GM23338 (cell line): ENCODE data around the gene GPR3. TPM values are rescaled to one million over a fixed set of nuclear protein-coding genes. Genes with fewer than 3 reads are reported as not detected.

Experiments used
- POLR2AphosphoS5 ChIP-seq: IDR thresholded peaks from 2 replicates; pipeline ENCODE4 v1.6.1; 2016; ENCODE audit warnings: antibody characterized with exemption, low read depth
- polyA plus RNA-seq: library from polyadenylated mRNA; unstranded; fragments of >200 nt; fragmentation: Nextera tagmentation; extraction: Ambion mirVana; gene quantifications from 2 replicates; pipeline ENCODE4 v1.2.1, GENCODE V29; 2016
- total RNA-seq: library from RNA; depleted of rRNA; stranded (reverse); fragments of >200 nt; shearing (Covaris generic); gene quantifications from 2 replicates; pipeline ENCODE4 v1.2.3, GENCODE V29; 2014; rRNA removed
- TF ChIP-seq, protein P1 (sequence below): fragments of 250-450 bp; sonication (Bioruptor Pico); IDR thresholded peaks from 2 replicates; pipeline ENCODE4 v1.5.0; 2020; ENCODE audit warnings: mild to moderate bottlenecking, moderate library complexity

The GPR3 gene
- total and polyA plus RNA-seq, 2 experiments from 2014 or later = 5.9 to 9.1 TPM

DNA sequence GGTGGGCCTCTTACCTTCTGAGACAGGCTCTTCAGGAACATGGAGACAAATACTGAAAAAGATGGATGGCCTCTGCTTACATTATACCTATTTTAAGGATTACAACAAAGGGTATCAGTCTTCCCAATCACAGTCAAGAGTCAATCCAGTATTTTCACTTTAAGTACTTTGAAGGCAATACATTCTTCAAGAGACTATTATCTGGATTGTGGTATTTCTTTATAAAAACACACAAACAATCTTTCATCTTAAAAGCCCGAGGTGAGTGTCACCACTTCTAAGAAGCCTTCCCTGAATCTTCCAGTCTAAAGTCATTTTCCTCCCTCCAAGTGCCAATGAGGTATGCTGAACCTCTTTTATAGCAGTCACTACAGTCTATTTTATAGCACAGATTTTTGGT lies 52.2 kb downstream of the GPR3 start (continued):
- TF ChIP-seq, protein P1, sequence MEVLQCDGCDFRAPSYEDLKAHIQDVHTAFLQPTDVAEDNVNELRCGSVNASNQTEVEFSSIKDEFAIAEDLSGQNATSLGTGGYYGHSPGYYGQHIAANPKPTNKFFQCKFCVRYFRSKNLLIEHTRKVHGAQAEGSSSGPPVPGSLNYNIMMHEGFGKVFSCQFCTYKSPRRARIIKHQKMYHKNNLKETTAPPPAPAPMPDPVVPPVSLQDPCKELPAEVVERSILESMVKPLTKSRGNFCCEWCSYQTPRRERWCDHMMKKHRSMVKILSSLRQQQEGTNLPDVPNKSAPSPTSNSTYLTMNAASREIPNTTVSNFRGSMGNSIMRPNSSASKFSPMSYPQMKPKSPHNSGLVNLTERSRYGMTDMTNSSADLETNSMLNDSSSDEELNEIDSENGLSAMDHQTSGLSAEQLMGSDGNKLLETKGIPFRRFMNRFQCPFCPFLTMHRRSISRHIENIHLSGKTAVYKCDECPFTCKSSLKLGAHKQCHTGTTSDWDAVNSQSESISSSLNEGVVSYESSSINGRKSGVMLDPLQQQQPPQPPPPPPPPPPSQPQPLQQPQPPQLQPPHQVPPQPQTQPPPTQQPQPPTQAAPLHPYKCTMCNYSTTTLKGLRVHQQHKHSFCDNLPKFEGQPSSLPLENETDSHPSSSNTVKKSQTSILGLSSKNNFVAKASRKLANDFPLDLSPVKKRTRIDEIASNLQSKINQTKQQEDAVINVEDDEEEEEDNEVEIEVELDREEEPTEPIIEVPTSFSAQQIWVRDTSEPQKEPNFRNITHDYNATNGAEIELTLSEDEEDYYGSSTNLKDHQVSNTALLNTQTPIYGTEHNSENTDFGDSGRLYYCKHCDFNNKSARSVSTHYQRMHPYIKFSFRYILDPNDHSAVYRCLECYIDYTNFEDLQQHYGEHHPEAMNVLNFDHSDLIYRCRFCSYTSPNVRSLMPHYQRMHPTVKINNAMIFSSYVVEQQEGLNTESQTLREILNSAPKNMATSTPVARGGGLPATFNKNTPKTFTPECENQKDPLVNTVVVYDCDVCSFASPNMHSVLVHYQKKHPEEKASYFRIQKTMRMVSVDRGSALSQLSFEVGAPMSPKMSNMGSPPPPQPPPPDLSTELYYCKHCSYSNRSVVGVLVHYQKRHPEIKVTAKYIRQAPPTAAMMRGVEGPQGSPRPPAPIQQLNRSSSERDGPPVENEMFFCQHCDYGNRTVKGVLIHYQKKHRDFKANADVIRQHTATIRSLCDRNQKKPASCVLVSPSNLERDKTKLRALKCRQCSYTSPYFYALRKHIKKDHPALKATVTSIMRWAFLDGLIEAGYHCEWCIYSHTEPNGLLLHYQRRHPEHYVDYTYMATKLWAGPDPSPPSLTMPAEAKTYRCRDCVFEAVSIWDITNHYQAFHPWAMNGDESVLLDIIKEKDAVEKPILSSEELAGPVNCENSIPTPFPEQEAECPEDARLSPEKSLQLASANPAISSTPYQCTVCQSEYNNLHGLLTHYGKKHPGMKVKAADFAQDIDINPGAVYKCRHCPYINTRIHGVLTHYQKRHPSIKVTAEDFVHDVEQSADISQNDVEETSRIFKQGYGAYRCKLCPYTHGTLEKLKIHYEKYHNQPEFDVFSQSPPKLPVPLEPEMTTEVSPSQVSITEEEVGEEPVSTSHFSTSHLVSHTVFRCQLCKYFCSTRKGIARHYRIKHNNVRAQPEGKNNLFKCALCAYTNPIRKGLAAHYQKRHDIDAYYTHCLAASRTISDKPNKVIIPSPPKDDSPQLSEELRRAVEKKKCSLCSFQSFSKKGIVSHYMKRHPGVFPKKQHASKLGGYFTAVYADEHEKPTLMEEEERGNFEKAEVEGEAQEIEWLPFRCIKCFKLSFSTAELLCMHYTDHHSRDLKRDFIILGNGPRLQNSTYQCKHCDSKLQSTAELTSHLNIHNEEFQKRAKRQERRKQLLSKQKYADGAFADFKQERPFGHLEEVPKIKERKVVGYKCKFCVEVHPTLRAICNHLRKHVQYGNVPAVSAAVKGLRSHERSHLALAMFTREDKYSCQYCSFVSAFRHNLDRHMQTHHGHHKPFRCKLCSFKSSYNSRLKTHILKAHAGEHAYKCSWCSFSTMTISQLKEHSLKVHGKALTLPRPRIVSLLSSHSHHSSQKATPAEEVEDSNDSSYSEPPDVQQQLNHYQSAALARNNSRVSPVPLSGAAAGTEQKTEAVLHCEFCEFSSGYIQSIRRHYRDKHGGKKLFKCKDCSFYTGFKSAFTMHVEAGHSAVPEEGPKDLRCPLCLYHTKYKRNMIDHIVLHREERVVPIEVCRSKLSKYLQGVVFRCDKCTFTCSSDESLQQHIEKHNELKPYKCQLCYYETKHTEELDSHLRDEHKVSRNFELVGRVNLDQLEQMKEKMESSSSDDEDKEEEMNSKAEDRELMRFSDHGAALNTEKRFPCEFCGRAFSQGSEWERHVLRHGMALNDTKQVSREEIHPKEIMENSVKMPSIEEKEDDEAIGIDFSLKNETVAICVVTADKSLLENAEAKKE (CRISPR knock-in tag) = no peak
- TF ChIP-seq POLR2AphosphoS5 = no peak

Other genes with a start within 250 kb of the GPR3 start
- 22.3 and 23.3 TPM in 2 replicates for gene SLC9A1, start 237.5 kb upstream of the GPR3 start, total RNA-seq
- gene SLC9A1, start 237.5 kb upstream of the GPR3 start, polyA plus RNA-seq = 10.4 and 10.5 TPM in 2 replicates
- 13.9 and 14.0 TPM in 2 replicates for gene WDTC1, start 158.0 kb upstream of the GPR3 start, total RNA-seq
- 3.4 and 3.8 TPM in 2 replicates for gene WDTC1, start 158.0 kb upstream of the GPR3 start, polyA plus RNA-seq
- gene TMEM222, start 70.5 kb upstream of the GPR3 start, total RNA-seq = 22.6 and 27.0 TPM in 2 replicates
- 17.7 and 17.8 TPM in 2 replicates for gene TMEM222, start 70.5 kb upstream of the GPR3 start, polyA plus RNA-seq
- gene SYTL1, start 50.6 kb upstream of the GPR3 start, total RNA-seq = 4.9 and 5.4 TPM in 2 replicates
- gene SYTL1, start 50.6 kb upstream of the GPR3 start, polyA plus RNA-seq = 12.0 and 12.3 TPM in 2 replicates
- gene MAP3K6, start 25.7 kb upstream of the GPR3 start, total RNA-seq = 10.6 and 14.9 TPM in 2 replicates
- gene MAP3K6, start 25.7 kb upstream of the GPR3 start, polyA plus RNA-seq = 7.4 and 8.2 TPM in 2 replicates
- 0.49 TPM in 1 of 2 replicates, not detected in the other for gene FCN3, start 17.8 kb upstream of the GPR3 start, total RNA-seq
- gene FCN3, start 17.8 kb upstream of the GPR3 start, polyA plus RNA-seq = 0.66 TPM in 1 of 2 replicates, not detected in the other
- gene CD164L2, start 9.3 kb upstream of the GPR3 start, total RNA-seq = 1.2 and 2.8 TPM in 2 replicates
- gene CD164L2, start 9.3 kb upstream of the GPR3 start, polyA plus RNA-seq = 2.0 and 2.4 TPM in 2 replicates
- gene WASF2, start 97.5 kb downstream of the GPR3 start, total RNA-seq = 37.2 and 40.9 TPM in 2 replicates
- gene WASF2, start 97.5 kb downstream of the GPR3 start, polyA plus RNA-seq = 89.5 and 95.6 TPM in 2 replicates
- gene AHDC1, start 211.5 kb downstream of the GPR3 start, total RNA-seq = 19.1 and 22.2 TPM in 2 replicates
- gene AHDC1, start 211.5 kb downstream of the GPR3 start, polyA plus RNA-seq = 6.8 and 8.3 TPM in 2 replicates
- 0.16 and 0.56 TPM in 2 replicates for gene FGR, start 242.6 kb downstream of the GPR3 start, total RNA-seq
- 0.42 and 0.53 TPM in 2 replicates for gene FGR, start 242.6 kb downstream of the GPR3 start, polyA plus RNA-seq